ENCODE measurements around the gene ZBTB7C.

DNA sequence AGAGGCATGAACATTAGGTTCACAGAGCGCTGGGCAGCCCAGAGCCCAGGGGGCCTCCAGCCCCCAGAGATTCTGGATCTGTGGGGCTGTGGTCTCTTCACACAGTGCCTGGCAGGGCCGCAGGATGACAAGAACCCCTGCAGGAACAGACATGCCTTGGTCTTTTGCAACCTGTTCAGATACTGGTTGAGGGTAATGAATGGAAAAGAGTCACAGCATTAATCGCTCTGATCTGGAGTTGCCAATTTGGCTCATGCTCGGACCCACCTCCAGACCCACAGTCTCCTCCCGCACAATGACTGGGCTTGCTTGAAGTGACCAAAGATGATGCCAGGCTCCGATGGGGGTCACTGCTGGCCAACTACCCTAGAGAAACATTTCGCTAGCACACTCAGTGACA, 249.4 kb downstream of the ZBTB7C start:
- TF ChIP-seq SUZ12 (IDR thresholded peaks at IDR 0.05; ENCODE audit: extremely low read depth, insufficient read depth, insufficient read length) = no peak
- TF ChIP-seq ZNF274 (IDR thresholded peaks at IDR 0.05; ENCODE audit: low read depth, low read length) = no peak
- no peak for TF ChIP-seq YY1 (IDR thresholded peaks at IDR 0.05; ENCODE audit: insufficient read depth, insufficient read length)

All from NT2/D1 (cell line).